Glutamatergic neuron (in vitro differentiated cells): ENCODE measurements around the gene SLC39A9. TPM values are rescaled to one million over a fixed set of nuclear protein-coding genes. Genes with fewer than 3 reads are reported as not detected.

ENCODE experiments used
- DNase-seq: peaks from one replicate; pipeline ENCODE4 v3.0.0; 2022
- H3K27ac Mint-ChIP-seq: one replicate; pipeline ENCODE4 v1.8.0; 2020; ENCODE audit warnings: mild to moderate bottlenecking, mixed read lengths, inconsistent platforms; ENCODE audit not compliant: unreplicated experiment
- H3K27me3 Mint-ChIP-seq: one replicate; pipeline ENCODE4 v1.8.0; 2020; ENCODE audit warnings: mild to moderate bottlenecking, moderate library complexity, mixed read lengths, inconsistent platforms; ENCODE audit not compliant: unreplicated experiment
- H3K36me3 Mint-ChIP-seq: one replicate; pipeline ENCODE4 v1.8.0; 2020; ENCODE audit warnings: mild to moderate bottlenecking, mixed read lengths, inconsistent platforms; ENCODE audit not compliant: unreplicated experiment
- H3K4me1 Mint-ChIP-seq: one replicate; pipeline ENCODE4 v1.8.0; 2020; ENCODE audit warnings: mild to moderate bottlenecking, low read depth, mixed read lengths, inconsistent platforms; ENCODE audit not compliant: unreplicated experiment
- H3K4me3 Mint-ChIP-seq: one replicate; pipeline ENCODE4 v1.8.0; 2020; ENCODE audit warnings: mild to moderate bottlenecking, mixed read lengths, inconsistent platforms; ENCODE audit not compliant: unreplicated experiment
- H3K9me3 Mint-ChIP-seq: one replicate; pipeline ENCODE4 v1.8.0; 2020; ENCODE audit warnings: mild to moderate bottlenecking, moderate library complexity, mixed read lengths, inconsistent platforms; ENCODE audit not compliant: unreplicated experiment
- total RNA-seq: library from RNA; stranded (reverse); fragmentation: NEBNext Ultra II Directional; extraction: Animal tissue kit (Norgen Biotek cat#: 25700); gene quantifications from one replicate; pipeline ENCODE4 v1.2.1, GENCODE V29; 2021; ENCODE audit not compliant: unreplicated experiment
- TF ChIP-seq, protein P1 (sequence below): fragments of 200-600 bp; sonication (generic); IDR thresholded peaks from one replicate; pipeline ENCODE4 v1.5.0; 2021; ENCODE audit not compliant: partially characterized antibody, unreplicated experiment

The SLC39A9 gene
- total RNA-seq, 1 donor from 2014 or later = 56.4 TPM

DNA sequence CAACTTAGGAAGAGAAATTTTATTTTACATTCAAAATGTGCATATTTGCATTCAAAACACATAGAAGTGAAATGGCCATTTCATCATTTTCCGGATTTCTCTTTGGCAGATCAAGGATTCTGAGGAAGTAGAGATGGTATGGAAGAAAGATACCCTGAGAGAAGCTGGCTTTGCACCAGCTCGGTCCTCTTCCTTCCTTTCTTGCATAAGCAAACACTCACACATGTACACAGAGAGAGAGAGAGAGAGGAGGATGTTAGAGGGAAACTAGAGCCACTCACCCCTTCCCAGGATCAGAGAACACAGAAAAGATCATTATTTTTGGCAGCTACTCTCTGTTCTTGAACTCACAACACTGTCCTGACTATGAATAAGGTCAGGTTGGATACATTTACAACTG lies 70.5 kb downstream of the SLC39A9 start:
- TF ChIP-seq, protein P1, sequence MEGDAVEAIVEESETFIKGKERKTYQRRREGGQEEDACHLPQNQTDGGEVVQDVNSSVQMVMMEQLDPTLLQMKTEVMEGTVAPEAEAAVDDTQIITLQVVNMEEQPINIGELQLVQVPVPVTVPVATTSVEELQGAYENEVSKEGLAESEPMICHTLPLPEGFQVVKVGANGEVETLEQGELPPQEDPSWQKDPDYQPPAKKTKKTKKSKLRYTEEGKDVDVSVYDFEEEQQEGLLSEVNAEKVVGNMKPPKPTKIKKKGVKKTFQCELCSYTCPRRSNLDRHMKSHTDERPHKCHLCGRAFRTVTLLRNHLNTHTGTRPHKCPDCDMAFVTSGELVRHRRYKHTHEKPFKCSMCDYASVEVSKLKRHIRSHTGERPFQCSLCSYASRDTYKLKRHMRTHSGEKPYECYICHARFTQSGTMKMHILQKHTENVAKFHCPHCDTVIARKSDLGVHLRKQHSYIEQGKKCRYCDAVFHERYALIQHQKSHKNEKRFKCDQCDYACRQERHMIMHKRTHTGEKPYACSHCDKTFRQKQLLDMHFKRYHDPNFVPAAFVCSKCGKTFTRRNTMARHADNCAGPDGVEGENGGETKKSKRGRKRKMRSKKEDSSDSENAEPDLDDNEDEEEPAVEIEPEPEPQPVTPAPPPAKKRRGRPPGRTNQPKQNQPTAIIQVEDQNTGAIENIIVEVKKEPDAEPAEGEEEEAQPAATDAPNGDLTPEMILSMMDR = no peak
- Mint-ChIP-seq H3K27ac (no peak overlapping the region), H3K27me3 (no peaks in the 10 kb centered on the region), H3K36me3 (no peaks in the 10 kb centered on the region), H3K9me3 (no peaks in the 10 kb centered on the region), H3K4me1 (no peaks in the 10 kb centered on the region), H3K4me3 (no peak overlapping the region)
- DNase-seq = no peak

DNA sequence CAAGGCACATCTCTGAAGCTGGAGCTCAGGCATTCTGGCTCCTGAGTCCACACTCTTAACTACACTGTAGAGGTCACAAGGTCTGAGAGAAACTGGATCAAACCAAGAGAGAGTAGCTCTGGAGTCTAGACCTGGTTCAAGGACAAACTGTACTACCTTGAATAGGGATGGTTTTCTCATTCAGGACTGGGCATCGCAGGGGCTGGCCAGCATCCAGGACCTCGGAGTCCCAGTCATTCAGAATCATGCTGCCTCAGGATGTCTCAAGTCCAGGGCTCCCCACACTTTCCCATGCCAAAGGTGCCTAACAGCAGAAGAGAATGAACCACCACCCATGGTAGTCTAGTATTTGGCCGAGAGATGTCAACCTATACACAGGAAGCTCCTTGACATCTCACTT lies 72.9 kb downstream of the SLC39A9 start:
- Mint-ChIP-seq H3K27me3 (no peaks in the 10 kb centered on the region), H3K36me3 (no peaks in the 10 kb centered on the region), H3K27ac (no peak overlapping the region), H3K4me3 (no peak overlapping the region), H3K4me1 (no peaks in the 10 kb centered on the region), H3K9me3 (no peaks in the 10 kb centered on the region)
- TF ChIP-seq, protein P1 = no peak
- DNase-seq = no peak

DNA sequence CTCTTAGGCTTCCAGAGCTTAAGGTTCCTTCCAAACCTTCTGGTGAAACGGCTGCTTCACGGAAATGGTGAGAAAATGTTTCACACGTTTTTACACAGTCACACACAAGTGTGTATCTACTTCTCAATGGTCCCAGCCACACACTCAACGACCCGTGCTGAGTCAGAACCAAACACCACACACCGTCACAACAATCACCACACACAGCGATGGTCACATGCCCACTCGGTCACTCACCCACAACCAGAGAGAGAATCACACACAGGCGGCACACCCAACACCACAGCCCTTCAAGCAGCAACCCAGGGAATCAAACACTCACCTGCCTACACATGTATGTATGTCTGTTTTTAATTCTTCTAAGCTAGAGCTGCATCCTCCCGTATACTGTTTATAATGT lies 73.4 kb downstream of the SLC39A9 start:
- TF ChIP-seq, protein P1 = no peak
- H3K4me1 Mint-ChIP-seq = no peaks in the 10 kb centered on the region
- H3K27ac Mint-ChIP-seq = no peak overlapping the region
- no peaks in the 10 kb centered on the region for H3K27me3 Mint-ChIP-seq
- no peak overlapping the region for H3K4me3 Mint-ChIP-seq
- peaks cover 2% of the 10 kb centered on the region for H3K9me3 Mint-ChIP-seq
- DNase-seq = no peak
- no peaks in the 10 kb centered on the region for H3K36me3 Mint-ChIP-seq

DNA sequence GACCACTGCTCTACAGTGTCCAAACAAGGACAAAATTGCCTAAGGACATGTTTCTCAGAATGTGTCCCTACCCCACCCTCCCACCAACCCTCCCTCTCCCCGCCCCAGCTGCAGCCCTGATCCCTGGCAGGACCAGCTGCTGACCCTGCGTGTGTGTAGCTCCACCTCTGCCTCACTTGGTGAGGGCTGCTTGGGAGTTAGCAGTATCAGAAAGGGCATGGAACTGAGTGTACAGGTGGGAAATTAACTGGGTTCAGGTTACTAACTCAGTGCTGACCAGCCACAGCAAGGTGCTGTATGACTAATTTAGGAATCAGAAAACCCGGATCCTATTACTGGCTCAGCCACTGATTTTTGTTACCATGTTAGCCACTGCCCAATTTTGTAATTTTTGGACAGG lies 74.8 kb downstream of the SLC39A9 start:
- peaks cover 2% of the 10 kb centered on the region for H3K9me3 Mint-ChIP-seq
- no peaks in the 10 kb centered on the region for H3K27me3 Mint-ChIP-seq

DNA sequence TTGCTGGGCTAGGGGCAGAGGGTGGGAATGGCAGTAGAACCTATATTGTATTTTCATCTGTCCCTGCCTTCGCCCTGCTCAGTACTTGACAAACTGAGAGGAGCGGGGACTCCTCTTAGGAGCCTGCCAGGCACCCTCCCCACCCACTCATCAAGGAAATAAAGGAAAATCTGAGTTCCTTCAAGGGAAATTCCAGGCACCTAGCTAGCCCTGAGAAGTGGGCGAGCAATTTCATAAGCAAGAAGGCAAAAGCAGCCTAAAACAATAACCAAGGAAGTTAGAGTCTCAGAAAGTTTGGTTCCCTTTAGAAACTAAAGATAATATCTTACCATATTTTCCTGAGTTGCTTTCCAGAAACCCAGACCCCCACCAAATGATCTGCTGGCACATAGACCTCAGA lies 75.5 kb downstream of the SLC39A9 start:
- no peak overlapping the region for H3K27ac Mint-ChIP-seq
- DNase-seq = no peak
- TF ChIP-seq, protein P1 = no peak
- H3K27me3 Mint-ChIP-seq = peaks cover 2% of the 10 kb centered on the region
- H3K36me3 Mint-ChIP-seq = no peaks in the 10 kb centered on the region
- H3K4me3 Mint-ChIP-seq = no peak overlapping the region
- no peaks in the 10 kb centered on the region for H3K4me1 Mint-ChIP-seq
- H3K9me3 Mint-ChIP-seq = peaks cover 2% of the 10 kb centered on the region

More for the DNA sequence above, 74.8 kb downstream of the SLC39A9 start:
- Mint-ChIP-seq H3K36me3 (no peaks in the 10 kb centered on the region), H3K4me1 (no peaks in the 10 kb centered on the region), H3K4me3 (no peak overlapping the region), H3K27ac (no peak overlapping the region)
- DNase-seq = no peak
- TF ChIP-seq, protein P1 = no peak
